Ascending aorta (tissue), 2 donors: ENCODE results near the gene EN2. TPM values are rescaled to one million over a fixed set of nuclear protein-coding genes. Genes with fewer than 3 reads are reported as not detected.

Source experiments
- DNase-seq, 2 donors: peaks; one replicate each; pipeline ENCODE4 v3.0.0-alpha.2; 2019; ENCODE audit warnings: low spot score in 2 of 2
- H3K27ac ChIP-seq, 2 donors: fragments of 200-600 bp; sonication (generic); one replicate each; pipeline ENCODE4 v1.5.1; 2016 to 2017; ENCODE audit warnings: mild to moderate bottlenecking in 1 of 2
- H3K27me3 ChIP-seq: fragments of 200-600 bp; sonication (generic); one replicate; pipeline ENCODE4 v1.5.1; 2017
- H3K36me3 ChIP-seq, 2 donors: fragments of 200-600 bp; sonication (generic); one replicate each; pipeline ENCODE4 v1.5.1; 2016
- H3K4me1 ChIP-seq, 2 donors: fragments of 200-600 bp; sonication (generic); one replicate each; pipeline ENCODE4 v1.5.1; 2016 to 2017; ENCODE audit warnings: mild to moderate bottlenecking in 1 of 2
- H3K4me3 ChIP-seq, 2 donors: fragments of 200-600 bp; sonication (generic); one replicate each; pipeline ENCODE4 v1.5.1; 2016 to 2017; ENCODE audit warnings: mild to moderate bottlenecking in 1 of 2
- H3K9me3 ChIP-seq, 2 donors: fragments of 200-600 bp; sonication (generic); one replicate each; pipeline ENCODE4 v1.5.1; 2016
- CTCF ChIP-seq, 3 experiments: fragments of 200-600 bp in 2 of 3; fragments of 450-650 bp in 1 of 3; sonication (generic) in 2 of 3; IDR thresholded peaks; one replicate each; pipeline ENCODE4 v1.5.1; 2016 to 2019; ENCODE audit warnings: antibody characterized with exemption in 3 of 3, mild to moderate bottlenecking in 1 of 3, moderate library complexity in 1 of 3
- intact Hi-C: fragments of 100-400 bp; cut with DNase I; formaldehyde crosslinking; loops from one replicate; pipeline ENCODE4 v1.15.1; 2023
- total RNA-seq: library from RNA; depleted of rRNA; stranded (reverse); fragments of >200 nt; gene quantifications from one replicate; pipeline ENCODE4 v1.1.0, GENCODE V29; 2016

Gene EN2
- total RNA-seq, 1 donor from 2014 or later = not detected

- Histone ChIP-seq H3K27ac (no peak overlapping the region), H3K4me1 (peaks cover 0 to 10% of the 10 kb centered on the region in 2 donors), H3K27me3 (peaks cover 24% of the 10 kb centered on the region), H3K4me3 (no peak overlapping the region), H3K9me3 (no peaks in the 10 kb centered on the region), H3K36me3 (no peaks in the 10 kb centered on the region)
- no peak for TF ChIP-seq CTCF (IDR thresholded peaks at IDR 0.05)
- no peak for DNase-seq
- intact Hi-C loops = no loop called here
Observed at GRCh38 chr7:155469311-155470185, 11.6 kb downstream of the EN2 start.

DNA sequence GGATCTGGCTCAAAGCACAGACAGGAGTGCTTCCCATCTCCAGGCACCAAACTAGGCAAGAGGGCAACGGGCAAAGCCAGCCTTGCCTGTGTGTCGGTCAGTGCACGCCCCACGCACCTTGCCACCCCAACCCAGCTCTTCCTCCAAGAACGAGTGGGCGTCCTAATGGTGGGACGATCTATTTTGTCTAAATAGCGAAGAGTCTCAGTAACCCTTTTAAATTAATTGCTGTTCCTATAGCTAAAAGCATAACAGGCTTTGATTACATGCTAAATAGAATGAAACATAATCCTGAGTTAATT lies 12.2 kb downstream of the EN2 start:
- no peak for TF ChIP-seq CTCF (IDR thresholded peaks at IDR 0.05)
- no peaks in the 10 kb centered on the region for H3K9me3 ChIP-seq
- no peak overlapping the region for H3K4me3 ChIP-seq
- H3K36me3 ChIP-seq = no peaks in the 10 kb centered on the region
- no peak for DNase-seq
- H3K27me3 ChIP-seq = peaks cover 24% of the 10 kb centered on the region
- H3K27ac ChIP-seq = no peak overlapping the region
- peaks cover 0 to 10% of the 10 kb centered on the region in 2 donors for H3K4me1 ChIP-seq
- intact Hi-C loops = no loop called here

DNA sequence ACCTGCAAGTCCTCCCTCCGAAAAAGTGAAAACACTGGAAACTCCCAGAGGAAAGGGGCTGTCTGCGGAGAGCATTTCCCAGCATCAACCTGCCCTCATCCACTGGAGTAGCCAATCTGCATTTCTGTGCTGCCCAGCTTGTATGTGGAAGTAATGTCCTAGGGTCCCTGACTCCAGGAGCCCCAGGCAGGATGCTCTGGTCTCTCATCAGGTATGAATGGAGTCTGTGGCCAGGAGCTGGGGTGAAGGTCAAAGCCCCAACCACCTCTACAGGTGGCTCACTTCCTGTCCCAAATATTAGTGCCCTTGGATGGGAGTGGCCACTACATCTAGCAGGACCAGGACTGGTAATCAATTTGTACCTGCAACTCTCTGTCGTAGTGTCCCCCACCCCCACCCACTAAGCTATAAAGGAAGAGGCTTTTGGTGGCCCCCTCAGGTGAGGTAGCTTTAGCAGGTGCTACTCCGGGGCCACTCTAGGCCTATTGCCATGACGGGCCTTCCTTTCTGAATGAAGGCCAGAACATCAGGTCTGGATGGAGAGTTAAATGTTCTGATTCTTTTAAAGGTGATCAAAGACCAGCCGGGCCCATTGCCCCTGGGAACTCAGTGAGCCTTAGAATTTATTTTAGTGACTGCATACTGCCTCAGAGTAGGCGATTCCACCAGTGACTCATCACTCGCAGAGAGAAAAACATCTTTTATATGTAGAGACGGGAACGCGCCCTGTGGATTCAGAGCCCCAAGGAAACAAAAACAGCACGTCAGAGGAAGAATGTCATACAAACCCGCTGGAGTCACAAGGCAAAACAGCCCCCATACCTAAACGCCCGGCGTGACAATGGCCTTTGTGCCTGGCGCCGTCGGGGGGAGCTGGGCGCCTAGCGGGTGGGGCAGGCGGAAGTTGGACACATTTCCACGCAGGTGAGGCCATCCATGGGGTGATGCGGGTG lies 13.0 kb downstream of the EN2 start:
- no peak for DNase-seq
- no peak overlapping the region for H3K4me3 ChIP-seq
- no peak overlapping the region for H3K27ac ChIP-seq
- no peaks in the 10 kb centered on the region for H3K9me3 ChIP-seq
- intact Hi-C loops = no loop called here
- peaks cover 21% of the 10 kb centered on the region for H3K27me3 ChIP-seq
- H3K36me3 ChIP-seq = no peaks in the 10 kb centered on the region
- peaks cover 0 to 10% of the 10 kb centered on the region in 2 donors for H3K4me1 ChIP-seq
- TF ChIP-seq CTCF (IDR thresholded peaks at IDR 0.05) = no peak

GRCh38 chr7:155471718-155472117 lies 13.8 kb downstream of the EN2 start:
- DNase-seq = no peak
- intact Hi-C loops = no loop called here
- H3K27me3 ChIP-seq = peaks cover 14% of the 10 kb centered on the region

DNA sequence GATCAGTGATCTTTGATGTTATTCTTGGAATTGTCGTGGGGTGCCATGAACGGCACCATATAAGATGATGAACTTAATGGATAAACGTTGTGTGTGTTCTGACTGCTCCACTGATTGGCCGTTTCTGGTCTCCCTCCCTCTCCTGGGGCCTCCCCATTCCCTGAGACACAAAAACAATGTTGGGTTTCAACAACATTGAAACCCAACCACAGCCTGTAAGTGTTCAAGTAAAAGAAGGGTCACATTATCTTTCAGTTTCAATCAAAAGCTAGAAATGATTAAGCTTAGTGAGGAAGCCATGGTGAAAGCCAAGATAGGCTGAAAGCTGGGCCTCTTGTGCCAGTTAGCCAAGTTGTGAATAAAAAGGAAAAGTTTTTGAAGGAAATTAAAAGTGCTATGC lies 19.5 kb downstream of the EN2 start:
- no peak overlapping the region for H3K4me3 ChIP-seq
- intact Hi-C loops = no loop called here
- no peaks in the 10 kb centered on the region for H3K9me3 ChIP-seq
- no peak for TF ChIP-seq CTCF (IDR thresholded peaks at IDR 0.05)
- H3K27ac ChIP-seq = no peak overlapping the region
- H3K4me1 ChIP-seq = no peaks in the 10 kb centered on the region
- DNase-seq = no peak
- H3K36me3 ChIP-seq = no peaks in the 10 kb centered on the region
- H3K27me3 ChIP-seq = peaks cover 4% of the 10 kb centered on the region

More at GRCh38 chr7:155471718-155472117, 13.8 kb downstream of the EN2 start:
- no peak overlapping the region for H3K4me3 ChIP-seq
- H3K4me1 ChIP-seq = peaks cover 0 to 10% of the 10 kb centered on the region in 2 donors
- no peak for TF ChIP-seq CTCF (IDR thresholded peaks at IDR 0.05)
- H3K36me3 ChIP-seq = no peaks in the 10 kb centered on the region
- no peaks in the 10 kb centered on the region for H3K9me3 ChIP-seq
- H3K27ac ChIP-seq = no peak overlapping the region
